Stimulated activated CD4-positive, alpha-beta T cell treated with anti-CD3 and anti-CD28 coated beads, Interleukin-15, amount 100 ng/mL, for 24 hours (primary cell): Measurements from ENCODE around the gene NTNG1.

Source experiments
- DNase-seq: peaks from one replicate; pipeline ENCODE4 v3.0.0-alpha.2; 2020

Gene NTNG1

DNA sequence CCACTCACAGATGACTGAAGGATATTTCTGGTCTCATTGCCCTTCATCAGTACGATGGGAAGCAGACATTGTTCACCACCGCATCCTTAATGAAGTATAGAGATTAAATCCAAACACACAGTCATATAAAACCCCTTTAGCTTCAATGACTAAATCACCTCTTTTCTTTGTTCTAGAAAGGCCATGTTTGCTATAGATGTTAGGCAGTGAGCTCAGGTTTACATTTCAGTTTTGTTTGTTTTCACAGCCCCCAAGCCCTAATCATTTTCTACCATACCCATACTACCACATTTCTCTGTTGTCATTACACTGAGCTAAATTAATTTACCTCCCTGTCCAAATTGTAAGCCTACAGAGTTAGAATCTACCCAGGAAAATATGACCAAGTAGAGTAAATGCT, 385.1 kb downstream of the NTNG1 start:
- no peak for DNase-seq

DNA sequence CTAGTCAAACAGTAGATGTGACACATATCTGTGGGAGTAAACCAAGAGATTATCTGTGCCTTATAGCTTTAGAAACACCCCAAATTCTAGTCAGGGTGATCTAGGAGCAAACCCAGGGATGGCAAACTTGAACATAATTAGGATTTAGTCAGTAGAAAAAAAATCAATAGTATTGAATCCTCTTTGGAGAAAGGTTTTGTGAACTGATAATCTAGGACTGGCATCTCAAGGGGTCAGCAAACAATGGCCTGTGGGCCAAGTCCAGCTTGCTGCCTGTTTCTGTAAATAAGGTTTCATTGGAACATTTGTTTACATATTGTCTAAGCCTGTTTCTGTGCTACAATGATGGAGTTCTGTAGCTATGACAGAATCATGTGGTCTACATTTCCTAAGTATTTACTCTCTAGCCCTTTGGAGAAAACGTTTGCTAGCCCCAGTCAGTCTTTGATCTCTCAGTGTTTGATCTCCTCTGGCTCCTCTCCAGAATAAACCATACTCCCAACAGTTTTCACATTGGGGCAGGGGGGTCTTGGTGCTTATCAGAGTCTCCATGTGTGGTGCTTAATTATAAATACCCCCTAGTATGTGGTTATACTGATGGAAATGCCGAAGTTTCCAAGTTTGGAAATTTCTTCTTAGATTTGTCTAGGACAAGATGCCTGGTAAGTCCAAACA, 385.8 kb downstream of the NTNG1 start:
- no peak for DNase-seq

DNA sequence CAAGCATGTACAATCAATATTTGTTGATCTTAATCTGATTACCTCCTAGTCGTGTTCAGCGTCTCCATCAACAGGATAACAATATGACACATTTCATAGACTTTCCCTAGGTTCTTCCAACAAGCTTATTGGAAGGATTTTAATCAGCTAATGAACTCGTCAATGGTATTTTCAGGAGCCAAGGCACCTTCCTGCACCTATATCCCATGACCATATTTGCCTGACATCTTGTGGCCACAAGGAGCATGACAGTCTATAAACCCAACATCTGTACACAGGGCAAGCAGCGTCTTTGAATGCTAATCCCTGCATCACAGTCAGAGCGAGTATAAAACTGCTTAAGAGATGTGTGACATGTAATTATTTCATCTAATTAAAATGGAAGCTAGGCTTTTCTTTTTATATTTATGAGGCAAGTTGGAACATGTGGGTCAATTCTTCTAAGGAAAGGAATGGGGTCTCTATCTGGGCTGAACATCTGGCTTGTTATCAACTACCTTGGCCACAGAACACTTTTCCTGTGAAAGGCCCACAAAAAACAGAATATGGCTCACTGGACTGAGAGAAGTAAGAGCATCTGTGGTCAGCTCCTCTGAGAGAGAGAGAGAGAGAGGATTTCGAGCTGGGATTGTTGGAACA, 388.8 kb downstream of the NTNG1 start:
- DNase-seq = peak; percentile 10

GRCh38 chr1:107530543-107530942, 389.7 kb downstream of the NTNG1 start:
- DNase-seq = no peak

GRCh38 chr1:107531065-107531908, 390.4 kb downstream of the NTNG1 start:
- DNase-seq = no peak

- DNase-seq = no peak
Observed at GRCh38 chr1:107532318-107532717, 391.5 kb downstream of the NTNG1 start.
